ENCODE measurements around the gene PAPLN. TPM values are rescaled to one million over a fixed set of nuclear protein-coding genes. Genes with fewer than 3 reads are reported as not detected.

PAPLN gene
- total RNA-seq, 1 experiment from 2014 or later: 22.2 TPM

DNA sequence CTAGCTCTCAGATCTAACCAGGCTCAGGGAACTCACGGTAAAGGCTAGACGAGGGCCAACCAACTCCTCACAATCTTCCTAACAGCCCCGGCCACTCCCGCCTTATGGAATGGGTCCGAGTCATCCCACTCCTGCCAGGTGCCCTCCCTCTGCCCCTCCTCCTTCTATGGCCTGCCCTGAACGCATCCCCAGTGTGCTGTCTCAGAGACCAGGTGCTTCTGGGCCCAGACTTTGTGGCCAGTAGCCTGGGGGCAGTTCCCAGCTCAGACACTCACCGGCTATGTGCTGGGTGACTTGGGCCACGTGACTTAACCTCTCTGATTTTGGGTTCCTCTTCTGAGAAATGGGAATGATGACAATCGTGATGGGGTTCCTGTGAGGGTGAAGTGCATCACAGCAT lies 22.5 kb downstream of the PAPLN start:
- DNase-seq (ENCODE audit: low read depth, low spot score): no peak
- BruUV-seq (replicated peaks): no TSS peak
- Histone ChIP-seq H3K9me3 (ENCODE audit: control insufficient read depth, insufficient read depth, low read depth, low read length) (no peaks in the 10 kb centered on the region), H3K36me3 (ENCODE audit: control insufficient read depth, insufficient read depth, low read length) (no peaks in the 10 kb centered on the region), H3K27ac (ENCODE audit: low read length) (no peak overlapping the region), H3K4me1 (ENCODE audit: control insufficient read depth, insufficient read depth, low read length) (no peaks in the 10 kb centered on the region), H3K27me3 (ENCODE audit: control insufficient read depth, insufficient read depth, low read length) (no peaks in the 10 kb centered on the region), H3K4me3 (ENCODE audit: low read depth in 2 of 2, low read length in 2 of 2) (no peak overlapping the region)
- ATAC-seq: no peak
- intact Hi-C loops (cut with micrococcal nuclease; ENCODE audit: unreplicated experiment) (no loop called here), in situ Hi-C loops (cut with HindIII; ENCODE audit: low pct_unique_long_range_greater_than_20kb, low sequenced_read_pairs) (no loop called here)
- CTCF ChIA-PET: no interaction called here
- POLR2A ChIA-PET: no interaction called here
- TF ChIP-seq POLR2AphosphoS5 (IDR thresholded peaks at IDR 0.05; ENCODE audit: low read depth, low read length) (no peak), SIN3A (IDR thresholded peaks at IDR 0.05; ENCODE audit: borderline replicate concordance, insufficient read depth, low read depth, low read length) (no peak), TCF7L2 (IDR thresholded peaks at IDR 0.05; ENCODE audit: low read depth, low read length) (no peak)
- TF ChIP-seq, protein P1, sequence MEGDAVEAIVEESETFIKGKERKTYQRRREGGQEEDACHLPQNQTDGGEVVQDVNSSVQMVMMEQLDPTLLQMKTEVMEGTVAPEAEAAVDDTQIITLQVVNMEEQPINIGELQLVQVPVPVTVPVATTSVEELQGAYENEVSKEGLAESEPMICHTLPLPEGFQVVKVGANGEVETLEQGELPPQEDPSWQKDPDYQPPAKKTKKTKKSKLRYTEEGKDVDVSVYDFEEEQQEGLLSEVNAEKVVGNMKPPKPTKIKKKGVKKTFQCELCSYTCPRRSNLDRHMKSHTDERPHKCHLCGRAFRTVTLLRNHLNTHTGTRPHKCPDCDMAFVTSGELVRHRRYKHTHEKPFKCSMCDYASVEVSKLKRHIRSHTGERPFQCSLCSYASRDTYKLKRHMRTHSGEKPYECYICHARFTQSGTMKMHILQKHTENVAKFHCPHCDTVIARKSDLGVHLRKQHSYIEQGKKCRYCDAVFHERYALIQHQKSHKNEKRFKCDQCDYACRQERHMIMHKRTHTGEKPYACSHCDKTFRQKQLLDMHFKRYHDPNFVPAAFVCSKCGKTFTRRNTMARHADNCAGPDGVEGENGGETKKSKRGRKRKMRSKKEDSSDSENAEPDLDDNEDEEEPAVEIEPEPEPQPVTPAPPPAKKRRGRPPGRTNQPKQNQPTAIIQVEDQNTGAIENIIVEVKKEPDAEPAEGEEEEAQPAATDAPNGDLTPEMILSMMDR (IDR thresholded peaks at IDR 0.05): no peak
- TF ChIP-seq, protein P2, sequence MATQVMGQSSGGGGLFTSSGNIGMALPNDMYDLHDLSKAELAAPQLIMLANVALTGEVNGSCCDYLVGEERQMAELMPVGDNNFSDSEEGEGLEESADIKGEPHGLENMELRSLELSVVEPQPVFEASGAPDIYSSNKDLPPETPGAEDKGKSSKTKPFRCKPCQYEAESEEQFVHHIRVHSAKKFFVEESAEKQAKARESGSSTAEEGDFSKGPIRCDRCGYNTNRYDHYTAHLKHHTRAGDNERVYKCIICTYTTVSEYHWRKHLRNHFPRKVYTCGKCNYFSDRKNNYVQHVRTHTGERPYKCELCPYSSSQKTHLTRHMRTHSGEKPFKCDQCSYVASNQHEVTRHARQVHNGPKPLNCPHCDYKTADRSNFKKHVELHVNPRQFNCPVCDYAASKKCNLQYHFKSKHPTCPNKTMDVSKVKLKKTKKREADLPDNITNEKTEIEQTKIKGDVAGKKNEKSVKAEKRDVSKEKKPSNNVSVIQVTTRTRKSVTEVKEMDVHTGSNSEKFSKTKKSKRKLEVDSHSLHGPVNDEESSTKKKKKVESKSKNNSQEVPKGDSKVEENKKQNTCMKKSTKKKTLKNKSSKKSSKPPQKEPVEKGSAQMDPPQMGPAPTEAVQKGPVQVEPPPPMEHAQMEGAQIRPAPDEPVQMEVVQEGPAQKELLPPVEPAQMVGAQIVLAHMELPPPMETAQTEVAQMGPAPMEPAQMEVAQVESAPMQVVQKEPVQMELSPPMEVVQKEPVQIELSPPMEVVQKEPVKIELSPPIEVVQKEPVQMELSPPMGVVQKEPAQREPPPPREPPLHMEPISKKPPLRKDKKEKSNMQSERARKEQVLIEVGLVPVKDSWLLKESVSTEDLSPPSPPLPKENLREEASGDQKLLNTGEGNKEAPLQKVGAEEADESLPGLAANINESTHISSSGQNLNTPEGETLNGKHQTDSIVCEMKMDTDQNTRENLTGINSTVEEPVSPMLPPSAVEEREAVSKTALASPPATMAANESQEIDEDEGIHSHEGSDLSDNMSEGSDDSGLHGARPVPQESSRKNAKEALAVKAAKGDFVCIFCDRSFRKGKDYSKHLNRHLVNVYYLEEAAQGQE (IDR thresholded peaks at IDR 0.05; ENCODE audit: insufficient read depth in 1 of 2, low read depth in 2 of 2, low read length in 1 of 2): no peak

DNA sequence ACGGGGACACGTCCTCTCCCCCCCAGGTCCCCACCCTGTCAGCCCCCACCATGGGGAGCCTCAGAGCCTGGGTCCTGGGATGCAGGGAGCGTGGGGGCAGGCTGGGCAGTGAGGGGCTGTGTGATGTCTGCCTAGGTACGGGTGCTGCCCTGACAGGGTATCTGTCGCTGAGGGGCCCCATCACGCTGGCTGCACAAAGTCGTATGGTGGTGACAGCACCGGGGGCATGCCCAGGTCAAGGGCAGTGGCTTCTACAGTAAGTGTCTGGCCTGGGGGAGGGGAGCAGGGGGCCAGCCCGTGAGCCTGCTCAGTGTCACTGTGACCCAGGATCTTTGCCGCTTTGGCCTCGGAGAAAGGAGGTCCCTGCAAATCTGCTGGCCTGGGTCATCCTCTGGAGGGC lies 23.3 kb downstream of the PAPLN start:
- ChIA-PET CTCF (no interaction called here), POLR2A (no interaction called here)
- Histone ChIP-seq H3K4me3 (ENCODE audit: low read depth in 2 of 2, low read length in 2 of 2) (no peak overlapping the region), H3K27ac (ENCODE audit: low read length) (no peak overlapping the region), H3K27me3 (ENCODE audit: control insufficient read depth, insufficient read depth, low read length) (no peaks in the 10 kb centered on the region), H3K4me1 (ENCODE audit: control insufficient read depth, insufficient read depth, low read length) (no peaks in the 10 kb centered on the region), H3K36me3 (ENCODE audit: control insufficient read depth, insufficient read depth, low read length) (no peaks in the 10 kb centered on the region), H3K9me3 (ENCODE audit: control insufficient read depth, insufficient read depth, low read depth, low read length) (no peaks in the 10 kb centered on the region)
- ATAC-seq: no peak
- no peak for DNase-seq (ENCODE audit: low read depth, low spot score)
- TF ChIP-seq SIN3A (IDR thresholded peaks at IDR 0.05; ENCODE audit: borderline replicate concordance, insufficient read depth, low read depth, low read length): no peak
- TF ChIP-seq, protein P2 (IDR thresholded peaks at IDR 0.05; ENCODE audit: insufficient read depth in 1 of 2, low read depth in 2 of 2, low read length in 1 of 2): no peak
- TF ChIP-seq, protein P1 (IDR thresholded peaks at IDR 0.05): no peak
- TF ChIP-seq TCF7L2 (IDR thresholded peaks at IDR 0.05; ENCODE audit: low read depth, low read length): no peak
- TF ChIP-seq POLR2AphosphoS5 (IDR thresholded peaks at IDR 0.05; ENCODE audit: low read depth, low read length): no peak
- no TSS peak for BruUV-seq (replicated peaks)
- in situ Hi-C loops (cut with HindIII; ENCODE audit: low pct_unique_long_range_greater_than_20kb, low sequenced_read_pairs): no loop called here
- intact Hi-C loops (cut with micrococcal nuclease; ENCODE audit: unreplicated experiment): no loop called here
